Keratinocyte (primary cell): ENCODE data around the gene KCNV2. TPM values are rescaled to one million over a fixed set of nuclear protein-coding genes. Genes with fewer than 3 reads are reported as not detected.

Experiments used
- DNase-seq: peaks from one replicate; pipeline ENCODE4 v3.0.0-alpha.2; 2011; ENCODE audit warnings: low read depth, missing footprints, low spot score
- FAIRE-seq: peaks from 2 replicates; lab custom pipeline; 2011; peaks lifted over from hg19 to GRCh38; lab: Jason Lieb, UNC
- H2AFZ ChIP-seq: 2 replicates; pipeline ENCODE4 v1.6.0; 2012; ENCODE audit warnings: low read length, control low read depth, inconsistent platforms; ENCODE audit not compliant: control insufficient read depth
- H3K27ac ChIP-seq: 2 replicates; pipeline ENCODE4 v1.5.1; 2011; ENCODE audit warnings: low read length; ENCODE audit not compliant: control insufficient read depth, insufficient read depth
- H3K27me3 ChIP-seq: 3 replicates; pipeline ENCODE4 v1.6.0; 2011; ENCODE audit warnings: low read length; ENCODE audit not compliant: control insufficient read depth, insufficient read depth; ENCODE audit errors: extremely low read depth
- H3K36me3 ChIP-seq, 2 experiments: 2 replicates in 1 of 2; 3 replicates in 1 of 2; pipeline ENCODE4 v1.5.1; 2011; ENCODE audit warnings: low read length in 2 of 2, mild to moderate bottlenecking in 1 of 2; ENCODE audit not compliant: control insufficient read depth in 2 of 2, insufficient read depth in 2 of 2; ENCODE audit errors: extremely low read depth in 1 of 2
- H3K4me1 ChIP-seq: 3 replicates; pipeline ENCODE4 v1.5.1; 2011; ENCODE audit warnings: low read length; ENCODE audit not compliant: control insufficient read depth, insufficient read depth; ENCODE audit errors: extremely low read depth
- H3K4me2 ChIP-seq: 3 replicates; pipeline ENCODE4 v1.6.0; 2011; ENCODE audit warnings: low read depth, low read length; ENCODE audit not compliant: control insufficient read depth, insufficient read depth; ENCODE audit errors: extremely low read depth
- H3K4me3 ChIP-seq, 3 experiments: fragments of 200-600 bp in 1 of 3; sonication (generic) in 1 of 3; 2 replicates in 2 of 3; 3 replicates in 1 of 3; pipeline ENCODE4 v1.5.1; 2011 to 2016; ENCODE audit warnings: low read length in 3 of 3, mild to moderate bottlenecking in 3 of 3, control low read depth in 2 of 3, inconsistent platforms in 1 of 3, low read depth in 1 of 3, mixed read lengths in 1 of 3, mixed run types in 1 of 3, moderate library complexity in 1 of 3; ENCODE audit not compliant: control insufficient read depth in 2 of 3, insufficient read depth in 2 of 3; ENCODE audit errors: extremely low read depth in 1 of 3
- H3K79me2 ChIP-seq: 2 replicates; pipeline ENCODE4 v1.6.0; 2012; ENCODE audit warnings: low read length; ENCODE audit not compliant: control insufficient read depth, insufficient read depth
- H3K9ac ChIP-seq: 3 replicates; pipeline ENCODE4 v1.6.0; 2011; ENCODE audit warnings: low read length; ENCODE audit not compliant: control insufficient read depth, insufficient read depth; ENCODE audit errors: extremely low read depth
- H3K9me1 ChIP-seq: 3 replicates; pipeline ENCODE4 v1.6.0; 2011; ENCODE audit warnings: low read length; ENCODE audit not compliant: control insufficient read depth, insufficient read depth; ENCODE audit errors: extremely low read depth
- H3K9me3 ChIP-seq: 2 replicates; pipeline ENCODE4 v1.5.1; 2012; ENCODE audit warnings: low read depth, low read length; ENCODE audit not compliant: control insufficient read depth
- H4K20me1 ChIP-seq: 3 replicates; pipeline ENCODE4 v1.6.0; 2011; ENCODE audit warnings: low read length; ENCODE audit not compliant: control insufficient read depth, insufficient read depth; ENCODE audit errors: extremely low read depth
- CTCF ChIP-seq, 3 experiments: IDR thresholded peaks in 1 of 3; conservative IDR thresholded peaks in 1 of 3; optimal IDR thresholded peaks in 1 of 3; 2 replicates in 2 of 3; 3 replicates in 1 of 3; pipeline versions ENCODE3 to v1.5.1; 2011; ENCODE audit warnings: low read length in 3 of 3, mild to moderate bottlenecking in 3 of 3, moderate library complexity in 2 of 3, control low read depth in 1 of 3, inconsistent platforms in 1 of 3; ENCODE audit not compliant: insufficient read depth in 2 of 3; ENCODE audit errors: extremely low read depth in 1 of 3
- EZH2 ChIP-seq: IDR thresholded peaks from one replicate; pipeline ENCODE4 v1.6.1; 2012; ENCODE audit warnings: inconsistent platforms, mild to moderate bottlenecking, low read length, moderate library complexity
- dilution Hi-C: fragments of 300-500 bp; cut with MboI; formaldehyde crosslinking; loops from one replicate; pipeline ENCODE4 v1.7.0; 2020; ENCODE audit warnings: low sequenced_read_pairs; ENCODE audit not compliant: extremely low pct_ligation_motif_present
- polyA plus RNA-seq, 5 experiments: library from polyadenylated mRNA; depleted of rRNA in 3 of 5; stranded (reverse) in 3 of 5; stranded (forward) in 1 of 5; unstranded in 1 of 5; fragments of >200 nt; gene quantifications; 1 replicate in 1 of 5; 2 replicates in 3 of 5; 3 replicates in 1 of 5; pipeline versions ENCODE4 v1.2.1 to v1.2.3, GENCODE V29; 2011 to 2012; ENCODE audit warnings: missing spikeins in 2 of 5, low read depth in 1 of 5, low replicate concordance in 1 of 5

The KCNV2 gene
- polyA plus RNA-seq, 1 donor (not counting 4 experiments of a cell fraction or from before 2014, with no cell fraction given): not detected

DNA sequence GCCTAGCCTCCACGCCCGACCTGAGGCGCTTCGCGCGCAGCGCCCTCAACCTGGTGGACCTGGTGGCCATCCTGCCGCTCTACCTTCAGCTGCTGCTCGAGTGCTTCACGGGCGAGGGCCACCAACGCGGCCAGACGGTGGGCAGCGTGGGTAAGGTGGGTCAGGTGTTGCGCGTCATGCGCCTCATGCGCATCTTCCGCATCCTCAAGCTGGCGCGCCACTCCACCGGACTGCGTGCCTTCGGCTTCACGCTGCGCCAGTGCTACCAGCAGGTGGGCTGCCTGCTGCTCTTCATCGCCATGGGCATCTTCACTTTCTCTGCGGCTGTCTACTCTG lies 1.4 kb downstream of the KCNV2 start:
- DNase-seq: no peak
- Histone ChIP-seq H2AFZ (no peak overlapping the region), H3K27me3 (no peaks in the 10 kb centered on the region), H3K9me3 (no peaks in the 10 kb centered on the region), H3K4me1 (peaks cover 10% of the 10 kb centered on the region), H4K20me1 (no peaks in the 10 kb centered on the region), H3K9me1 (no peaks in the 10 kb centered on the region), H3K36me3 (peaks cover 0 to 2% of the 10 kb centered on the region in 2 experiments), H3K27ac (no peak overlapping the region), H3K4me3 (no peak overlapping the region), H3K9ac (no peak overlapping the region), H3K79me2 (no peaks in the 10 kb centered on the region), H3K4me2 (no peak overlapping the region)
- dilution Hi-C loops: no loop called here
- TF ChIP-seq EZH2: no peak
- no peak for TF ChIP-seq CTCF (optimal IDR thresholded peaks at IDR 0.05 in 1 of 3, IDR thresholded peaks at IDR 0.05 in 1 of 3, conservative IDR thresholded peaks at IDR 0.05 in 1 of 3; ENCODE audit: extremely low read depth in 1 of 3, insufficient read depth in 2 of 3, low read length in 3 of 3)
- FAIRE-seq: no peak

DNA sequence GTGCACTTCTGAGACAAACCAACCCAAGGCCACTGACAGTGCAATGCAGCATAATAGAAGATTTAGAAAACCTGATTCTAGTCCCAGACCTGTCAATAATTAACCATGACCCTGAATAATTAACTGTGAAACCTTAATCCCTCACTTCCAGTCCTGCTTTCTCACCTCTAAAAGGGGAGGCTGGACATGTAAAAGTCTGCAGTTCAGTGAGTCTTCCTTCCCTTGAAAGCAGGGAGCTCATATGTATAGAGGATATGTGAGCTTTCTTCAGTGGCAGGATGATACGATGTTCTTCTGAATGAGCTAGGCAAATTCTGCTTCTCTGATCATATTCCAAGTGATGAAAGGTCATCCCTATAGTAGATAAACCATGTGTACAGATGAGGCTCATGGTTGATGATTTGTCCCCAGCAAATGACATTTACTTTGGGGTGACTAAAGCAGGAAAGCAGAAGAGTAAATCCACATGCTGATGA lies 2.9 kb downstream of the KCNV2 start:
- dilution Hi-C loops: no loop called here
- Histone ChIP-seq H3K4me3 (no peak overlapping the region), H3K4me1 (peaks cover 11% of the 10 kb centered on the region), H3K9me3 (no peaks in the 10 kb centered on the region), H3K4me2 (no peak overlapping the region), H4K20me1 (no peaks in the 10 kb centered on the region), H3K27me3 (no peaks in the 10 kb centered on the region), H3K79me2 (no peaks in the 10 kb centered on the region), H3K36me3 (peaks cover 0 to 2% of the 10 kb centered on the region in 2 experiments), H3K9ac (no peak overlapping the region), H3K9me1 (no peaks in the 10 kb centered on the region), H3K27ac (no peak overlapping the region), H2AFZ (no peak overlapping the region)
- FAIRE-seq (no peak), DNase-seq (no peak)
- TF ChIP-seq EZH2 (no peak), CTCF (optimal IDR thresholded peaks at IDR 0.05 in 1 of 3, IDR thresholded peaks at IDR 0.05 in 1 of 3, conservative IDR thresholded peaks at IDR 0.05 in 1 of 3; ENCODE audit: extremely low read depth in 1 of 3, insufficient read depth in 2 of 3, low read length in 3 of 3) (no peak)
